HCT116 (cell line): ENCODE measurements around the gene GJD3. TPM values are rescaled to one million over a fixed set of nuclear protein-coding genes. Genes with fewer than 3 reads are reported as not detected.
A peak's percentile ranks its signal among the peaks of the same experiment; 100 is the strongest.

ENCODE experiments used
- ATAC-seq: fragments of 200-7000 bp; cut with Tn5 transposase; 2 replicates; pipeline ENCODE4 v1.9.1; 2020; ENCODE audit warnings: mild to moderate bottlenecking, moderate library complexity
- BruUV-seq: library from RNA; stranded (reverse); fragments of 400-500 nt; replicated peaks from 2 replicates; lab custom pipeline; 2021; lab: Mats Ljungman, UMichigan
- CTCF ChIA-PET: fragments of 300-600 bp; sonication (Branson Sonifier 250); formaldehyde crosslinking; loops from one replicate; lab custom pipeline; 2021; ENCODE audit warnings: antibody characterized with exemption; lab: Charles Lee
- POLR2A ChIA-PET: fragments of 300-600, 350-600 bp; sonication (Branson Sonifier 250); formaldehyde crosslinking; loops from one replicate; lab custom pipeline; 2021; ENCODE audit warnings: antibody characterized with exemption; lab: Charles Lee
- RAD21 ChIA-PET, 2 experiments: fragments of 300-600 bp; sonication (Branson Sonifier 250); formaldehyde crosslinking; loops; one replicate each; lab custom pipeline; 2023; ENCODE audit warnings: low total read pairs in 2 of 2; ENCODE audit not compliant: uncharacterized antibody in 2 of 2, unreplicated experiment in 2 of 2, low non-redundant PET in 1 of 2; lab: Charles Lee
- DNase-seq: peaks from one replicate; pipeline ENCODE4 v3.0.0-alpha.2; 2010; ENCODE audit warnings: low read depth, low spot score
- H2AFZ ChIP-seq: fragments of 200-600 bp; shearing (Covaris generic), sonication (generic); 2 replicates; pipeline ENCODE4 v1.6.1; 2017; ENCODE audit warnings: low read depth, mixed run types, mixed read lengths, antibody characterized with exemption, low read length; ENCODE audit not compliant: poor library complexity, severe bottlenecking
- H3K27ac ChIP-seq: 2 replicates; pipeline ENCODE4 v1.5.1; 2012; ENCODE audit warnings: low read depth, low read length
- H3K27me3 ChIP-seq: fragments of 200-600 bp; sonication (generic); 2 replicates; pipeline ENCODE4 v1.6.1; 2016; ENCODE audit warnings: mixed run types, low read length, mixed read lengths; ENCODE audit not compliant: insufficient read depth
- H3K36me3 ChIP-seq, 2 experiments: fragments of 200-500 bp in 1 of 2; fragments of 200-600 bp in 1 of 2; sonication (Bioruptor generic) in 1 of 2; sonication (generic) in 1 of 2; 2 replicates each; pipeline versions ENCODE4 v1.5.1 to v1.6.1; 2014 to 2016; ENCODE audit warnings: low read length in 2 of 2, inconsistent platforms in 1 of 2, mixed read lengths in 1 of 2, mixed run types in 1 of 2; ENCODE audit not compliant: insufficient read depth in 2 of 2, control insufficient read depth in 1 of 2
- H3K4me1 ChIP-seq, 2 experiments: fragments of 200-600 bp in 1 of 2; sonication (generic) in 1 of 2; 2 replicates each; pipeline versions ENCODE4 v1.5.1 to v1.6.1; 2012 to 2017; ENCODE audit warnings: low read length in 2 of 2, inconsistent platforms in 1 of 2, mild to moderate bottlenecking in 1 of 2, mixed read lengths in 1 of 2, mixed run types in 1 of 2, moderate library complexity in 1 of 2; ENCODE audit not compliant: insufficient read depth in 2 of 2, control insufficient read depth in 1 of 2
- H3K4me2 ChIP-seq: fragments of 200-600 bp; sonication (generic); 2 replicates; pipeline ENCODE4 v1.6.1; 2017; ENCODE audit warnings: mixed run types, low read length, mixed read lengths
- H3K4me3 ChIP-seq, 2 experiments: fragments of 200-600 bp in 1 of 2; sonication (generic) in 1 of 2; replicated peaks in 1 of 2; 2 replicates each; pipeline ENCODE4 v1.5.1; 2011 to 2016; ENCODE audit warnings: low read length in 2 of 2, control low read depth in 1 of 2, low read depth in 1 of 2, mild to moderate bottlenecking in 1 of 2, mixed read lengths in 1 of 2, mixed run types in 1 of 2
- H3K79me2 ChIP-seq: fragments of 200-600 bp; sonication (generic); 2 replicates; pipeline ENCODE4 v1.6.1; 2017; ENCODE audit warnings: mild to moderate bottlenecking, mixed run types, low read length, moderate library complexity, mixed read lengths; ENCODE audit not compliant: insufficient read depth
- H3K9ac ChIP-seq: fragments of 200-600 bp; sonication (generic); 2 replicates; pipeline ENCODE4 v1.6.1; 2016; ENCODE audit warnings: low read length, mixed read lengths
- H3K9me2 ChIP-seq: fragments of 200-600 bp; sonication (generic), shearing (Covaris generic); 2 replicates; pipeline ENCODE4 v1.6.1; 2017; ENCODE audit warnings: mixed run types, mild to moderate bottlenecking, moderate library complexity; ENCODE audit not compliant: insufficient read depth
- H3K9me3 ChIP-seq, 2 experiments: fragments of 200-500 bp in 1 of 2; fragments of 200-600 bp in 1 of 2; sonication (Bioruptor generic) in 1 of 2; sonication (generic) in 1 of 2; 2 replicates each; pipeline ENCODE4 v1.6.1; 2014 to 2017; ENCODE audit warnings: low read length in 2 of 2, mixed read lengths in 2 of 2, inconsistent platforms in 1 of 2, low read depth in 1 of 2, mild to moderate bottlenecking in 1 of 2, mixed run types in 1 of 2, moderate library complexity in 1 of 2; ENCODE audit not compliant: control insufficient read depth in 1 of 2, insufficient read depth in 1 of 2
- H4K20me1 ChIP-seq: fragments of 200-600 bp; sonication (generic), shearing (Covaris generic); 2 replicates; pipeline ENCODE4 v1.6.1; 2017; ENCODE audit warnings: mixed run types, mild to moderate bottlenecking, moderate library complexity; ENCODE audit not compliant: insufficient read depth
- EGR1 ChIP-seq: IDR thresholded peaks from 2 replicates; pipeline ENCODE4 v1.6.1; 2012; ENCODE audit warnings: low read depth
- SP1 ChIP-seq: IDR thresholded peaks from 2 replicates; pipeline ENCODE4 v1.6.1; 2012; ENCODE audit warnings: low read depth
- SRF ChIP-seq: IDR thresholded peaks from 2 replicates; pipeline ENCODE4 v1.6.1; 2012; ENCODE audit warnings: low read depth
- ZNF274 ChIP-seq: fragments of 200-500 bp; sonication (Bioruptor generic); IDR thresholded peaks from 2 replicates; pipeline ENCODE4 v1.6.1; 2014; ENCODE audit warnings: mild to moderate bottlenecking, low read depth, low read length, inconsistent platforms
- intact Hi-C: fragments of 100-400 bp; cut with micrococcal nuclease; formaldehyde crosslinking; loops from 2 replicates; pipeline ENCODE4 v1.10.0; 2022
- total RNA-seq: library from RNA; stranded (reverse); gene quantifications from one replicate; pipeline ENCODE4 v1.2.1, GENCODE V29; 2021; ENCODE audit not compliant: unreplicated experiment
- TF ChIP-seq, protein P1 (sequence below), 3 experiments: fragments of 200-600 bp in 1 of 3; sonication (generic) in 1 of 3; IDR thresholded peaks in 2 of 3; conservative IDR thresholded peaks in 1 of 3; 2 replicates each; pipeline ENCODE4 v1.5.1; 2012 to 2017; ENCODE audit warnings: low read depth in 2 of 3, low read length in 2 of 3, antibody characterized with exemption in 1 of 3, borderline replicate concordance in 1 of 3, control low read depth in 1 of 3, mild to moderate bottlenecking in 1 of 3, mixed read lengths in 1 of 3, mixed run types in 1 of 3, moderate library complexity in 1 of 3; ENCODE audit not compliant: insufficient read depth in 1 of 3
- TF ChIP-seq, protein P2 (sequence below): IDR thresholded peaks from 2 replicates; pipeline ENCODE4 v1.6.1; 2012
- TF ChIP-seq, protein P3 (sequence below): IDR thresholded peaks from 2 replicates; pipeline ENCODE4 v1.6.1; 2011; ENCODE audit warnings: mild to moderate bottlenecking, low read length, moderate library complexity; ENCODE audit not compliant: insufficient replicate concordance; ENCODE audit errors: extremely low read depth

The GJD3 gene
- total RNA-seq, 1 experiment from 2014 or later: not detected

- no peaks in the 10 kb centered on the region for H3K27me3 ChIP-seq
- H2AFZ ChIP-seq: no peak overlapping the region
- H3K27ac ChIP-seq: peak overlapping the region; percentile 91
- DNase-seq: peak; percentile 46
- ChIA-PET RAD21 (interaction anchor here (0.6 to 1.3 kb wide), 3 partner anchors 15 to 364 kb away, joined by 3 read pairs; no protein-coding TSS in a partner anchor), POLR2A (interaction anchor here (0.7 to 2.0 kb wide), 5 partner anchors 10 to 1370 kb away, joined by 3 to 8 read pairs (median 4); no protein-coding TSS in a partner anchor), CTCF (interaction anchor here (0.7 to 2.0 kb wide), 5 partner anchors 10 to 202 kb away, joined by 3 to 19 read pairs (median 6); partner anchors contain the start of gene RARA)
- no peaks in the 10 kb centered on the region for H3K36me3 ChIP-seq
- peak; percentile 40 for ATAC-seq
- H3K9ac ChIP-seq: peak overlapping the region; percentile 99
- H3K9me2 ChIP-seq: no peaks in the 10 kb centered on the region
- TF ChIP-seq SP1: no peak; the same call in 1 of the 2 replicates
- TF ChIP-seq, protein P1, sequence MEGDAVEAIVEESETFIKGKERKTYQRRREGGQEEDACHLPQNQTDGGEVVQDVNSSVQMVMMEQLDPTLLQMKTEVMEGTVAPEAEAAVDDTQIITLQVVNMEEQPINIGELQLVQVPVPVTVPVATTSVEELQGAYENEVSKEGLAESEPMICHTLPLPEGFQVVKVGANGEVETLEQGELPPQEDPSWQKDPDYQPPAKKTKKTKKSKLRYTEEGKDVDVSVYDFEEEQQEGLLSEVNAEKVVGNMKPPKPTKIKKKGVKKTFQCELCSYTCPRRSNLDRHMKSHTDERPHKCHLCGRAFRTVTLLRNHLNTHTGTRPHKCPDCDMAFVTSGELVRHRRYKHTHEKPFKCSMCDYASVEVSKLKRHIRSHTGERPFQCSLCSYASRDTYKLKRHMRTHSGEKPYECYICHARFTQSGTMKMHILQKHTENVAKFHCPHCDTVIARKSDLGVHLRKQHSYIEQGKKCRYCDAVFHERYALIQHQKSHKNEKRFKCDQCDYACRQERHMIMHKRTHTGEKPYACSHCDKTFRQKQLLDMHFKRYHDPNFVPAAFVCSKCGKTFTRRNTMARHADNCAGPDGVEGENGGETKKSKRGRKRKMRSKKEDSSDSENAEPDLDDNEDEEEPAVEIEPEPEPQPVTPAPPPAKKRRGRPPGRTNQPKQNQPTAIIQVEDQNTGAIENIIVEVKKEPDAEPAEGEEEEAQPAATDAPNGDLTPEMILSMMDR (IDR thresholded peaks at IDR 0.05 in 2 of 3, conservative IDR thresholded peaks at IDR 0.05 in 1 of 3; ENCODE audit: borderline replicate concordance in 1 of 3, insufficient read depth in 1 of 3, low read depth in 2 of 3, low read length in 2 of 3): peak in 2 of 3 experiments; percentile 58 to 65; a peak in 4 of 6 replicates
- H3K4me2 ChIP-seq: peak overlapping the region; percentile 95
- H3K4me3 ChIP-seq: peak overlapping the region; percentile 94 to 95
- no peaks in the 10 kb centered on the region for H4K20me1 ChIP-seq
- intact Hi-C loops: no loop called here
- BruUV-seq: TSS peak; percentile 97
- no peaks in the 10 kb centered on the region for H3K9me3 ChIP-seq
- peaks cover 43% of the 10 kb centered on the region for H3K79me2 ChIP-seq
- peaks cover 69 to 90% of the 10 kb centered on the region in 2 experiments for H3K4me1 ChIP-seq
These were observed 47.1 kb downstream of the GJD3 start for GRCh38 chr17:40317345-40317873.

DNA sequence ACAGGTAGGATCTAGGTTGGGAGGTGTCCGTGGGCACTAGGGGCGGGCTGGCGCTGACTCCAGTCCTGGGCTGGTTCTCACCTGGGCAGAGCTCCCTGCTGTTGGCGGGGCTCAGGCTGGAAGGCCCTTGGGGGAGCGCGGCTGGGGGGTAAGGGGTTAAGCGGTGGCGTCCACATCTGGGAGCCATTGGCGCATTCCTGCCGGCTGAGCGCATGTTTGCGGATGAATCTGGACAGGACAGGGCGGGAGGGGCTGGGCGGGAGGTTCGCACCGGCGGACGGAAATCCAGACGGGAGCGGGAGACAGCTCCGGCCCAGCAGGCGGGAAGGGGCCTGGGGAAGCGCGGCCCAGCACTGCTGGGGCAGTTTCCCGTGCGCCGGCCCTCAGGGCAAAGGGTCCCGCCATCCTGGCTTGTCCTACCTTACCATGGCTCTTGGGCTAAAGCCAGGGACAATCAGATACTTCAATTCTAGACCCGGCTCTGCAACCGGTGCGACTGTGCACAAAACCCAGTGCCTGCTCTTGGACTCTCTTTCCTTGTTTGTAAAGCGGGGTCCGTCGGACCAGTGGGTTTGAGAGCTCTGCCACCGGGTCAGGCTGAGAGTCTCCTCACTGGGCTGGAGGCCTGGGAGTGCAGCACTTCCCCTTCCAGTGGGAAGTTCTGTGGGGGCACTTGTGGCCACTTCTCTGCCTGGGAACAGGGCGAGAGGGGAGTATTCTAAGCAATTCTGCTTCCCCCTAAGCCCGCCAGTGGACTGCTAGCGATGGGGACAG is 47.8 kb downstream of the GJD3 start:
- peak overlapping the region; percentile 99 for H3K9ac ChIP-seq
- ChIA-PET RAD21 (interaction anchor here (0.6 to 1.3 kb wide), 3 partner anchors 14 to 364 kb away, joined by 3 read pairs; no protein-coding TSS in a partner anchor), POLR2A (interaction anchor here (0.6 to 2.0 kb wide), 6 partner anchors 9 to 1371 kb away, joined by 3 to 8 read pairs (median 4); no protein-coding TSS in a partner anchor), CTCF (interaction anchor here (0.7 to 2.5 kb wide), 6 partner anchors 9 to 203 kb away, joined by 3 to 19 read pairs (median 6); partner anchors contain the start of gene RARA)
- H3K4me3 ChIP-seq: peak overlapping the region; percentile 94 to 95
- H3K27me3 ChIP-seq: no peaks in the 10 kb centered on the region
- H2AFZ ChIP-seq: no peak overlapping the region
- no peaks in the 10 kb centered on the region for H3K9me3 ChIP-seq
- DNase-seq: peak; percentile 40
- H3K4me2 ChIP-seq: peak overlapping the region; percentile 95
- BruUV-seq: no TSS peak
- H3K36me3 ChIP-seq: no peaks in the 10 kb centered on the region
- H4K20me1 ChIP-seq: no peaks in the 10 kb centered on the region
- peak; percentile 18 for ATAC-seq
- peaks cover 37% of the 10 kb centered on the region for H3K79me2 ChIP-seq
- intact Hi-C loops: no loop called here
- H3K9me2 ChIP-seq: no peaks in the 10 kb centered on the region
- H3K27ac ChIP-seq: peak overlapping the region; percentile 91
- H3K4me1 ChIP-seq: peaks cover 69 to 90% of the 10 kb centered on the region in 2 experiments
- TF ChIP-seq SRF (no peak), ZNF274 (no peak), EGR1 (no peak)
- TF ChIP-seq, protein P2, sequence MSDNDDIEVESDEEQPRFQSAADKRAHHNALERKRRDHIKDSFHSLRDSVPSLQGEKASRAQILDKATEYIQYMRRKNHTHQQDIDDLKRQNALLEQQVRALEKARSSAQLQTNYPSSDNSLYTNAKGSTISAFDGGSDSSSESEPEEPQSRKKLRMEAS: peak; percentile 70; the same call in 1 of the 2 replicates
- TF ChIP-seq, protein P3, sequence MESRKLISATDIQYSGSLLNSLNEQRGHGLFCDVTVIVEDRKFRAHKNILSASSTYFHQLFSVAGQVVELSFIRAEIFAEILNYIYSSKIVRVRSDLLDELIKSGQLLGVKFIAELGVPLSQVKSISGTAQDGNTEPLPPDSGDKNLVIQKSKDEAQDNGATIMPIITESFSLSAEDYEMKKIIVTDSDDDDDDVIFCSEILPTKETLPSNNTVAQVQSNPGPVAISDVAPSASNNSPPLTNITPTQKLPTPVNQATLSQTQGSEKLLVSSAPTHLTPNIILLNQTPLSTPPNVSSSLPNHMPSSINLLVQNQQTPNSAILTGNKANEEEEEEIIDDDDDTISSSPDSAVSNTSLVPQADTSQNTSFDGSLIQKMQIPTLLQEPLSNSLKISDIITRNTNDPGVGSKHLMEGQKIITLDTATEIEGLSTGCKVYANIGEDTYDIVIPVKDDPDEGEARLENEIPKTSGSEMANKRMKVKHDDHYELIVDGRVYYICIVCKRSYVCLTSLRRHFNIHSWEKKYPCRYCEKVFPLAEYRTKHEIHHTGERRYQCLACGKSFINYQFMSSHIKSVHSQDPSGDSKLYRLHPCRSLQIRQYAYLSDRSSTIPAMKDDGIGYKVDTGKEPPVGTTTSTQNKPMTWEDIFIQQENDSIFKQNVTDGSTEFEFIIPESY: no peak
- TF ChIP-seq, protein P1 (IDR thresholded peaks at IDR 0.05 in 2 of 3, conservative IDR thresholded peaks at IDR 0.05 in 1 of 3; ENCODE audit: borderline replicate concordance in 1 of 3, insufficient read depth in 1 of 3, low read depth in 2 of 3, low read length in 2 of 3): 0 out of 6 replicates have a peak, but pooled peaks of 1 of the 3 experiments have one; percentile 6
